ENCODE data around the gene CCNT2.

The CCNT2 gene

DNA sequence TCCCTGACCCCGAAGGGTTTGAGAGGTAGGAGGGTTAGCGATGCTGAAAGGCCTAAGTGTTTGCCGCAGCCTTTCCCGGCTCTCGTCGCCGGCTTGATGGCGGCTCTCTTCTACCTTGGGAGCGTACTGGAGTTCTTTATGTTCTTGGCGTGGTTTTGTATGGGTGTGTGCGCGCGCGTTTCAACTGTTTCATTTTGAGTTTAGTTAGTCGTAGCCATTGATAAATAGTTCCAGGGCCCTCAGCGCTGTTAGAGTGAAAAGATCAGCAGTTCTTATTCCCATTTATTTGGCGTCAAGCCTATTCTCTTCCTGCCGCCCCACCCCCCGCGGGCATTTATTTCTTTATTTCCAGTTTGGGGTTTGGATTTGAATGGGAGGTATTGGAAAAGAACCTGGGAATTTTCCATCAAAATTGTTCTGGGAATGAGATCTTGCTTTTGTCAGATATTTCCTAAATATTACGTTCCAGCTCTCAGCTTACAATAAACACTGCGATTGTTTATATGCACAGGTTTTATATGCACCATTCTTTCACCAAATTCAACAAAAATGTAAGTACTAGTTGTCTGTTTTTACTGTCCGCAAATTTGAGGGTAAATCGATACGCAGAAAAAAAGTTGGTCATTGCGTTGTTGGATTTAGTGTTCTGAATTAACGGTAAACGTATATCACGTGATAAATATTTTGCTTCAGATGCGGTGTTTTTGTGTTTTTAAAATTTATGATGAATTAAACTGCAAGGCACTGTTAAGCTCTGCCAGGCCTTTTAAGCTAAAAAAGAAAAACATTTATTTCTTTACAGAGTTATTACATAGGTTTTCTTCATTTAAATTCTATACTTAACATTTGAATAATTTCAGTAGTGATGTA, 954 bp downstream of the CCNT2 start:
- DNase-seq = peak; percentile 38 to 59

DNA sequence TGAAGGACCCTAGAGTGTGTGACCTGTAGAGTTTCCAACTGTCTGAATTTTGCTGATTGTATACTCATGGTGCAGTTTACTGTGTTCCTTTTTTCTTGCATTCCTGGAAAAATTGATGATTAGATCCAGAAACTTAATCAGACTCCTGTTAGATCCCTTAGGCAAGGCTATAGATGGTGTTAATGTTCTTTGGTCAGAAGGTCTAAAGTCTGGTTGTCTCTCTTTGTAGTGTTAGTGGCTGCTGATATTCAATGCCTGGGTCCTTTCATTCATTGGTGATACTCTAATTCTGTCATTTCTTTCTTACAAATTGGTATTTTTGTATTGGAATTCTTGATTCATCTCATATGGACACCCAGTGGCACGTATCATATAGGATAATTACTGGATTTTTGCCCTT, 6.3 kb downstream of the CCNT2 start:
- no peak for DNase-seq

DNA sequence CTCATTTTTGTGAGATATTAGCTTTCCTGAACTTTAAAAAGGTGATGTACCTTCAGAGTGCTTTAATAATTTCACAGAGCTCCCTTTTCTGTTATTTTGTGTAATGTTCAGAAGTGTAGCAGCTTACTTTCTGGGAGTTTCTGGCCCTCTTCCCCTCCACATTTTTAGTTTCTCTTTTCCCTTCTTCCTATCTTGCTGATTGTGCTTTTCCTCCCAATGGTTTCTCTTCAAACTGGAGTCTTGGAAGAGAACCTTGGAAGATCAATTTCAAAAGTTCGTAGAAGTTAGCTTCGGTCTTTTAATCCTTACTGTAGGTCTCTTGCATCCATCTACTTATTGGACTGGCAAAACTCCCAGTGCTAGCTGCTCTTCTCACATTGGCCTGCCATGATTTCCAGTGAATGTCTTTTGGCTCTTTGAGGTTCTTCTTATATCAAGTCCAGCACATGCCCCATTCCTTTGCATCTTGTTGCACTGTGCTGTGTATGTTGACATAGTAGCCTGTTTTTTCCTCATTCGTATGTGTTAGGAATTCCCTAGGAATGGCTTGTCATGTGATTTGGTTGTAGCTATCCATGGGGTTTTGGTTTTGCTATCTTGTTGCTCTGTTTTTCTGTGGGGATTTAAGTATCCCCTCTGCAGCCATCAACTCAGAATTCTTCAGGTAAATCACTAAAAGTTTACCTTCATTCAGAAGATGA, 7.8 kb downstream of the CCNT2 start:
- no peak for DNase-seq

DNA sequence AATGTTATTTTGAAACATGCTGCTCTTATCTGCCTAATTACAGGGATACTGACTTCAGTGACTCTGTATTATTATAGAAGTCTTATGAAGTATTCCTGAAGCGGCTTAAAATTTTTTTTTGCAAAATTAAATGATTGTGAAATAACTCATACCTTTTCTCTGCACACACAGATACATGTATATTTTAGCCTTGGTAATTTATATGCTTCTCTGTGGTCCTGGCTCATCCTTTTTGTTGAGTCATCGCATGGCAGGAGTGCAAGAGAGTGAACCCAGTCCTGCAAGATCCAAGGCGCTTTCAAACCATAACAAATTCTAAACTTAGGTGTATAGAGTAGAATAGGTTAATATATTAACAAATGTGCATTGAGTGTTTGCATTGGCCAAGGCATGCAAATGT, 8.6 kb downstream of the CCNT2 start:
- no peak for DNase-seq

DNA sequence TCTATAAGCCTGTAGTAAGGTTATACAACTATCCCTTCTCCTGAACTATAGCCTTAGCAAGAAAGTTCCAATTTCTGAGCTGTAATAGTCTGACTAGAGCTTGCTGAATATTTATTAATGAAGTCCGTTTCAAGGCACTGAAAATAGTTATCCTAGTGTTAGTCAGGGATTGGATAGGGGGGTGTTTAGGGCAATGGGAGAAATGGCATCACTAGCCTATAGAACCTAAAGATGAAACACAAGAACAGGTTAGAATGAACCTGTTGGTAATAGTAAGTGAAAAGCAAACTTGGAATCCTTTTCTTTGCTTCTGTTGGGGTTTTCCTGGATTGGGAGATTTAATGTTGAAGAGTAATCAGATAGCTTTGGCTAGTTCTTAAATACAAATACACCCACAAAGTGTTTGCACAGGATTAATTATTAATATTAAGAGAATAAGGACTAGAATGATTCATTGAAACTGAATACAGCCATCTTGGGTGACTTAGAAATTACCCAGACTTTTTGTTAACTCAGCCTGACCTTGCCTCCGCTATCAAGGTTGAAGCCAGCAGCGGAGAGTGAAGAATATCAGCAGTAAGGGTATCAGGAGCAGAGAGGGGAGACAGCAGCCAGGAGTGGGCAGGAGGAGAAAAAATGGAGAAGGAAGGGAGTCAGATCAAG, 14.4 kb downstream of the CCNT2 start:
- DNase-seq = no peak

DNA sequence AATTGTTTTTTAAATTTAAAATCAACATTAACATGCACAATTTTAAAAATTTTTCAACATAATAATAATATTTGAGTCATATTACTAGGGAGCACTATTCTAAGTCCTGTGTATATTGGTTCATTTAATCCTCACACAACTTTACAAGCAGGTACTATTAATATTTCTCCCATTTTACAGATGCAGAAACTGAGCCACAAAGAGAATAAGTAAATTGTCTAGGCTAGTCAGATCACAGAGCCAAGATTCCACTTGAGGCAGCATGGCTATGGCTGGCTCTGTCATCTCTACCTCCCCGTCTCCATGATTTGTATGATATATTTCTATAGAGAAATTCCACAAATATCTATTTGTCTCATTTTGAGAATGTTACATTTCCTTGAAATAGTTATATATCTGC, 15.1 kb downstream of the CCNT2 start:
- DNase-seq = no peak

DNA sequence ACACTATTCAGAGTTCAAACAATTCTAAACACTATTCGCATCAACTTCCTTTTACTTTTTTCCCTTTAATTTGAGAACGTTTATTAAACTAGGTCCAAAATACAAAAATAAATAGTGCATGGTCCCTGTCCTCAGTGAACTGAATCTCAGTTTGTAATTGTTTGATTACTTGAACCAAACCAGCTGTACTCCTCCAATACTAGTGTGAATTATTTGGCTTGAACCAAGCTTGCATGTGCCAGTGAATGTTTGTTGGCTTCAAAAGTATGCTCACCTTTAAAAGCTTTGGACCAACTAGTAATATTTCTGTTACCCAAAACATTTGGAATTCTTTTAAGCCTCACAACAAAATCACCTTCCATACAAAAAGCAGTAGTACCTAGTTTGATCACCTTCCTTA, 15.5 kb downstream of the CCNT2 start:
- no peak for DNase-seq

DNA sequence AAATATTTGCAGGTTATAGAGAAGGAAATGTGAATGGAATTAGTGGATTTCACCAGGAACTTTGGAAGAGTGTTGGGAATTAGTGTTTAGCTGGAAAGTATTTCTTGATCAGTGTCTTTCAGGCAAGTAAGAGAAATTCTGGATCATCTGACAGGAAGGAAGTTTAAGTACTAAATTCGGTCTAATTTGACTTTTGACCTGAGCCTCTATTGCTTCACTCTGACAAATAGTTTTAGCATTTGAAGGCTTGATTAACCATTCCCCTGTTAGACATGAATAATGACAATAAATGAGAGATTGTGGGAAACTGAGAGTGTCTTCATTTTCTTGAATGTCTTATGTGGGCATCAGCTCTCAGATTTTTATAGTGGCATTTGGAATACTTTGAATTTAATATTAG, 16.0 kb downstream of the CCNT2 start:
- DNase-seq = no peak

DNA sequence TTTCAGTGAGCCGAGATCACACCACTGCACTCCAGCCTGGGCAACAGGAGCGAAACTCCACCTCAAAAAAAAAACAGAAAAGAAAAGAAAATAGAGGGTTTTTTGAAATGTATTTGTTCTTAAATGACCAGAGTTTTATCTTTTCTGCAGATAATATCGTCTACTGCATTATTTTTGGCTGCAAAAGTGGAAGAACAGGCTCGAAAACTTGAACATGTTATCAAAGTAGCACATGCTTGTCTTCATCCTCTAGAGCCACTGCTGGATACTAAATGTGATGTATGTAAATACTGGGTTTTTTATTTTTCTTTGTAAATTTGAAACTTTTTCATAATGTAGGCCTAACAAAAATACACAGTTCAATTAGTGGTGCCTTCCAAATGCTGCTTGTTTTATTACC, 18.1 kb downstream of the CCNT2 start:
- no peak for DNase-seq

DNA sequence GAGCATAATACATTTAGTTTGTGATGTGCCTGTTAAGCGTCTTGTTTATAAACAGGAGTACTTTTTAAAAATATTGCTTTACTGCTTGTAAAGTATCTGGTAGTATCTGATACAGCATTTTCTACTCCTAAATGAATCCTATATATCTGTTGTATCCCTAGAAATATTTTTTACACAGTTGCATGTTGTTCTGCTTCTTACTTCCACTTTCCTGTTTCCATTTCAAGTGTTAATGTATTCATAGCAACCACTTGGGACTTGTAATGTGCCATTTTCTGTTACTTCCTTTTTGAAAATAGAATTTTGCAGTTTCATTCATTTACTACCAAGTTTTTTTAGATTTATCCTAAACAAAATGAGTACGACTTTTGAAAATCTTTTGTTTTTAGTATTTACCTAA, 24.9 kb downstream of the CCNT2 start:
- peak; percentile 84 to 87 for DNase-seq

DNA sequence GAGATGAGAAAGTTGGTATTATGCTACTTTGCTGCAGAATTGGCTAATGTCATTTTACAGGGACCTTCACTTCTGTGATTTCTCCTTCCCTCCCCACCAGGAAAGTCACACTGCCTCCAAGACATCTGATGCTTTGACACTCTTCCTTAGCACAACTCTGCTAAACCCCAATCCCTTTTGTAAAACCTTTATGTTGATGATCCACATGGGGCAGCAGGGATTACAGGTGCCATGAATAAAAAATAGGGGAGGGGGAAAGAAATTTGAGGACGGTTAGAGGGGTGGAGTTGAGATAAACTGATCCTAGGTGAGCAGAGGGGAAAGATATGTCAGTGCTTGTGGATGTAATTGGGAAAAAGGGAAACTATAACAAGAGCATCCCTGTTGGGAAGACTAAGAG, 26.4 kb downstream of the CCNT2 start:
- no peak for DNase-seq

DNA sequence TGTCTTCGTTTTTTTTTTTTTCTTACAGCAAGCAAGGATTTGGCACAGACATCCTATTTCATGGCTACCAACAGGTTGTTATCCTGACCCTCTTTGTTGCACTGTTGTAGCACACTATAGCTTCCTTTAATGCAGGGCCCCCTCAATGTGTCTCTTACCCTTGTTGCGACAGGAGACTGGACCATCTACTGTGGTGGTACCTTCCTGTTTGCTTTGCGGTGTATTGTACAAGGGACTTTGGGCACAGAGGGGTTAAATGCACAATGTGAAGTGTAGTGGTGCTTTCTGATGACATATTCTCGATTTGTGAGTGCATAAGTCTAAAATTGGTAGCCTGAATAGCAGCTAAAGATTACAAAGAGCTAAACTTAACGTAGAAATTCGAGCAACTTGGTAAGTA, 27.5 kb downstream of the CCNT2 start:
- DNase-seq = no peak

DNA sequence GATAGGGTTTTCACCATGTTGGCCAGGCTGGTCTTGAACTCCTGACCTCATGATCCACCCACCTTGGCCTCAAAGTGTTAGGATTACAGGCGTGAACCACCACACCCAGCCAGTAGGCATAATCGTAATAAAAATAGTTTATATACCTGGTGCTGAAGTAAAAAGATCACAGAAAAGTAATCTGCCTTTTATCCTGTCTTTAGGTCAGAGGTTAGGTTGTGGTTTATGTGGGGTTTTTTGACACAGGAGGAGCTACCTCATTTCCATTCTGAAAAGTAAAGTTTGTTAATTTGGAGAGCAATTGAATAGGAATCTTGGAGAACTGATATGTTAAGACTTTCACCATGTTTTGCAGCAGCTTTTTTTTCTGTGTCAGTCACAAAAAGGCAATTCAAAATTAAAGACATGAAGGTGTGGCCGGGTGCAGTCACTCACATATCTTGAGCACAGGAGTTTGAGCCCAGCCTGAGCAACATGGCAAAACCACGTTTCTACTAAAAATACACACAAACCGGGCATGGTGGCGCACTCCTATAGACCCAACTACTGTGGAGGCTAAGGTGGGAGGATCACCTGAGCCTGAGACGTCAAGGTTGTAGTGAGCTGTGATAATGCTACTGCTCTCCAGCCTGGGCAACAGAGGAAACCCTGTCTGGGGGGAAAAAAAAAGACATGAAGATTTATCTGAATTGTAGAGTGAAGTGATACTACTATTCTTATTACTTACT, 31.5 kb downstream of the CCNT2 start:
- no peak for DNase-seq

DNA sequence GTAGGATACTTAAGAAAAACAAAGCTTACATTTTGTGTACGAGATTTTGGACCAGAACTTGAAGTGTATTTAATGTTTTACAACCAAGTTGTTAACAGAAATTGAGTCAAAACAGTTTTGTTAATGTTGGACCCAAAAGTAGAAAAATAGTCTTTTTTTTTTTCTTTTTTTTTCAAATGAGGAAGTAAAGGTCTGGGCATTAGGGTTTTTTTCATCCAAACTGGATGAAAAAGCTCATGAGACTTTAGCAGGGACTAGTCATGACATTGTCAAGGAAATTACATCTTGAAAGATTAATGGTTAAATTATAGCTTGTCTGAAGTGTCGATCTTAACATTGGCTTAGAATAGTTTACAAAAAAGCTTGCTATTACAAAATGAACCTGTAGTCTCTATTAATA, 32.3 kb downstream of the CCNT2 start:
- DNase-seq = peak; percentile 13 to 34

DNA sequence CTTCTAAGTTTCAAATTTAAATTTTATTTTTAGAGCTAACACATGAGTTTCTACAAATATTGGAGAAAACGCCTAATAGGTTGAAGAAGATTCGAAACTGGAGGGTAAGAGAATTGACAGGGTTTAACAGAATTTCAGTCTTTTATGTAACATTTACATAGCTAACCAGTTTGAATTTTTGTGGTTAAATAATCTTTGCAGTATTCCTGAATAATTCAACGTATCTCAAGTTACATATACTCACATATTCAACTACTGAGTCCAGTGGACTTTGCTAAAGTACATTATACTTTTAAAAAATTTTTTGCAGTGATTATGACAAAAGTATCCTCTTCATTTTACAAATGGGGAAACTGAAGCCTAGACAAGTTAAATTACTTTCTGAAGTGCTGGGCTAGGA, 34.0 kb downstream of the CCNT2 start:
- no peak for DNase-seq

DNA sequence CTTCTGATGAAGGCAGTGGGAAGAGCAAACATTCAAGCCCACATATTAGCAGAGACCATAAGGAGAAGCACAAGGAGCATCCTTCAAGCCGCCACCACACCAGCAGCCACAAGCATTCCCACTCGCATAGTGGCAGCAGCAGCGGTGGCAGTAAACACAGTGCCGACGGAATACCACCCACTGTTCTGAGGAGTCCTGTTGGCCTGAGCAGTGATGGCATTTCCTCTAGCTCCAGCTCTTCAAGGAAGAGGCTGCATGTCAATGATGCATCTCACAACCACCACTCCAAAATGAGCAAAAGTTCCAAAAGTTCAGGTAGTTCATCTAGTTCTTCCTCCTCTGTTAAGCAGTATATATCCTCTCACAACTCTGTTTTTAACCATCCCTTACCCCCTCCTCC, 35.4 kb downstream of the CCNT2 start:
- DNase-seq = no peak

DNA sequence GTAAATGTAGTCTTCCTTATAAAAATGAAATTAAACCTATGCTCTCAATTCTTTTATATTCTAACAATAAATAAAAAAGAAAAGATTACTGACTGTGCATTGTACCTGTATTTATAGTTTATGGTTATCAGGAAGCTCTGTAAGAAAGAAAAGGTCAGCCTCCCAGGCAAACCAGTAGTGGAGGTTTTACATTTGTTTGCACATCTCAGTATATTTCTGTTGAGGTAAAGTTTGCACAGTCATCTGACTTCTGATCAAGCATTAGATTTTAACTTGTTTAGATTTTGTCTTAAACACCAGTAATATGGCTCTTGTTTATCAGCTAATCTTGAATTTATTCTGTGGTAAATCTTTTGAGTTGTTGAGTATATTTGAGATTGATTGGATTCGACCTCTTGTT, 37.1 kb downstream of the CCNT2 start:
- DNase-seq = no peak

DNA sequence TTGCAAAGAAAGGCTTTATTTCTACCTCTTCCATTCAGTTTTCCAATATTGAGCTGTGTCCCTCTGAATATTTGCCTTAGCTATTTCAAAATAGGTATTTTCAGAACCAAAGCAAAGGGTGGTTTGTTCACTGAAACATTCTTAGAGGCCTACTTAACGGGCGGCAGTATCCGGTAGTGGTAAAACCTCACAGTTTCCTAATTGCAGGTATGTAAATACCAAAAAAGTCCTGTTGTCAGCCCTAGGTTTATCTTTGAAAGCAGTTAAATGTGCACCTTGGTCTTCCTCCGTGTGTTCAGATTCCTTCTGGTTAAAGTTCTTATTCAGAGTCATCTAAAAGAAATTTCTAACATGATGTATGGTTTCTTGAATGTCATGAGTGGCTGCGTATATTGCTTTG, 38.9 kb downstream of the CCNT2 start:
- DNase-seq = no peak

DNA sequence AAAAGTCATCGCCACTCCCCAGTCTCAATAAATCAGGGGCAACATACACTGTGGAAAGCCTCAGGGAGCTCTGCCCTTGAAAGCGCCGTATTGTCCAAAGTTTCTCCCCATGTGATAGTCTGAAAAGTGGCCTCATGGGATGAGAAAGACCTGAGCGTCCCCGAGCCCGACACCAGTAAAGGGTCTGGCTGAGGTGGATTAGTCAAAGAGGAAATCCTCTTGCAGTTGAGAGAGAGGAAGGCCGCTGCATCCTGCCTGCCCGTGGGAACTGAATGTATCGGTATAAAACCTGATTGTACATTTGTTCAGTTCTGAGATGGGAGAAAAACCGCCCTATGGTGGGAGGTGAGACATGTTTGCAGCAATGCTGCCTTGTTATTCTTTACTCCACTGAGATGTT, 48.5 kb downstream of the CCNT2 start:
- peak in 1 of 2 experiments; percentile 43 for DNase-seq

DNA sequence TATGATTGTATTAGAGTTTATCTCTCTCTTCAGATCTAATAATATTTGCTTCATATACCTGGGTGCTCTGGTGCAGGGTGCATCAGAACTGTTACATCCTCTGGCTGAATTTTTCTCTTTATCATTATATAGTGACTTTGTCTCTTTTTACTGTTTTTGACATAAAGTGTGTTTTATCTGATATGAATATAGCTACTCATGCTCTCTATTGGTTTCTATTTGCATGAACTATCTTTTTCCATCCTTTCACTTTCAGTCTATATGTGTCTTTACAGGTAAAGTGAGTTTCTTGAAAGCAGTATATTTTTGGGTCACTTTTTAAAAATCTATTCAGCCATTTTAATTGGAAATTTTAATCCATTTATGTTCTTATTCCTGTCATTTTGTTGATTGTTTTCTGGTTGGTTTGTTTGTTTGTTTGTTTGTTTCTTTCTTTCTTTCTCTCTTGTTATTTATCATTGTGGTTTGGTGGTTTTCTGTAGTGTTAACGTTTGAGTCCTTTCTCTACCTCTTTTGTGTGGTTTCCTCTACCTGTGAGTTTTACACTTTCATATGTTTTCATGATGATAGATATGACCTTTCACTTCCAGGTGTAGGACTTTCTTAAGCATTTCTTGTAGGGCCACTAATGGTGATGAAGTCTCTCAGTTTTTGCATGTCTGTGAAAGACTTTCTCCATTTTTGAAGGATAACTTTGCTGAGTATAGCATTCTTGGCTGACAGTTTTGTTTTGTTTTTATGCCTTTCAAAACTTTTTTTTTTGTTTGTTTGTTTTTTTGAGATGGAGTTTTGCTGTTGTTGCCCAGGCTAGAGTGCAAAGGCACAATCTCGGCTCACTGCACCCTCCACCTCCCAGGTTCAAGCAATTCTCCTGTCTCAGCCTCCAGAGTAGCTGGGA, 54.9 kb downstream of the CCNT2 start:
- no peak for DNase-seq

DNA sequence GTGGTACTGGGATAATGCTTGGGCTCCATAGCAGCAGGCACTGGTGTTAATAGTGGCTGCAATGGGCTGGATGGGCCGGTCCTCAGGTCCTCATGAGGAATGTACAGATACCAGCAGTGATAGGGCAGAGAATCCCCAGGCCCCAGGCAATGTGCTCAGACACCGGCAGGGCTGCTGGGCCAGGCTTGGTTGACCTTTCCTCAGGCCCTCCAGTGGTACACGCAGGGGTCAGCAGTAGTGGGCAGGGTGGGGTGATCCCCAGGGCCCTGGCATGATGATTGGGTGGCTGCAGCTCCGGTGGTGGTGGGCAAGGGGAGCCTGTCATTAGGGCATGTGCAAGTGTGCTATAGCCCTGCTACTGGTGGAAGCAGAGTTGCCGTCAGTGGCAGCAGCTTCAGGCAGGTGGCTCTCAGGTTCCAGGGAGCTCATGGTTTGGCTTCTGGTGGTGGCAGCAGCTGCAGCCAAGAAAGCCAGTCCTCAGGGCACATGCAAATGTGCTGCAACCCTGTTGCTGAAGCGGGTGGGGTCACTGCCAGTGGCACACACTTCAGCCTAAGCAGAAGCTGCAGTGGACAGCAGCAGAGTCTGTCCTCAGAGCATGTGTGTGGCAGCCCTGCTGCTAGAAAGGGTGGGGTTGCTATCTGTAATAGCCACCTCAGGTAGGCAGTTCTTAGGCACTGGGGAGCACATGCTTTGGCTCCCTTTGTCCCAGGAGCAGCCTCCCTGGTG, 56.8 kb downstream of the CCNT2 start:
- peak in 1 of 2 experiments; percentile 10 for DNase-seq

All from Kasumi-1 (cell line).